Left lobe of liver (tissue), 2 donors: ENCODE data around the gene CAPN7. TPM values are rescaled to one million over a fixed set of nuclear protein-coding genes. Genes with fewer than 3 reads are reported as not detected.

Source experiments
- ATAC-seq: fragments of 200-7000 bp; cut with Tn5 transposase; one replicate; pipeline ENCODE4 v1.9.1; 2020; ENCODE audit warnings: mild to moderate bottlenecking, moderate library complexity
- DNase-seq: peaks from one replicate; pipeline ENCODE4 v3.0.0-alpha.2; 2020; ENCODE audit warnings: low spot score
- total RNA-seq: library from RNA; stranded (reverse); gene quantifications from one replicate; pipeline ENCODE4 v1.2.1, GENCODE V29; 2021
- donor health status: DM: no; HTN: no; CAD: no; lungs with moderate emphysema.
- donor health status: DM: no; HTN: yes; CAD: no.

CAPN7 gene
- total RNA-seq, 1 donor from 2014 or later, result 26.8 TPM

DNA sequence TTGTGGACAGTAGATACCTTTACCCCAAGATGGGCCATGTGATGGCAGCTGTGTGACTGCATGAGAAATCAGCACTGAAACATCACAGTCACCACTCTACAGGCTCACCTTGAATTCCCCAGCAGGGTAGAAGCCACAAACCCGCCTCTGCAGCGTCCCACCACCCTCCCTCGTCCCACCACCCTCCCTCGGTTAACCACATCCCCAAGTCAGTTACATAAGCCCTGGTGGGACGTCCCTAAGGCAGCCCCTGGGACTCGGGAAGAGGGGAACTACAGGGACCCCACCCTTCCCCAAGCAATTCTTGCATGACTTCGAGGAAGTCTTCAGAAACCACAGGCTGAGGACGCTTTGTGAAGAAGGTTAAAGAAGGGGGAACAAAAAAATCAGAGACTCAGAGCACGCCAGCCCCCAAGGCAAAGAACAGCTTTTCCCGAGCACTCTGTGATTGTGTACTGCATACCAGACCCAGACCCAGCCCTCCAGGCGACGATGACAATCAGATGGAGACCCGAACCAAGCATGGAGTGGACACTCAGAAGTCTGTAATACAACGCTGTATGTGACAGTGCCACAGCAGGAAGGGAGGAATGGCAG is 65.8 kb downstream of the CAPN7 start:
- peak; percentile 55 for DNase-seq
- peak; percentile 25 for ATAC-seq

- DNase-seq, result peak; percentile 43
Measured at GRCh38 chr3:15272426-15273196, 66.6 kb downstream of the CAPN7 start.

GRCh38 chr3:15273227-15273626 is 67.2 kb downstream of the CAPN7 start:
- no peak for DNase-seq
- no peak for ATAC-seq

More at GRCh38 chr3:15272426-15273196, 66.6 kb downstream of the CAPN7 start:
- ATAC-seq, result no peak

DNA sequence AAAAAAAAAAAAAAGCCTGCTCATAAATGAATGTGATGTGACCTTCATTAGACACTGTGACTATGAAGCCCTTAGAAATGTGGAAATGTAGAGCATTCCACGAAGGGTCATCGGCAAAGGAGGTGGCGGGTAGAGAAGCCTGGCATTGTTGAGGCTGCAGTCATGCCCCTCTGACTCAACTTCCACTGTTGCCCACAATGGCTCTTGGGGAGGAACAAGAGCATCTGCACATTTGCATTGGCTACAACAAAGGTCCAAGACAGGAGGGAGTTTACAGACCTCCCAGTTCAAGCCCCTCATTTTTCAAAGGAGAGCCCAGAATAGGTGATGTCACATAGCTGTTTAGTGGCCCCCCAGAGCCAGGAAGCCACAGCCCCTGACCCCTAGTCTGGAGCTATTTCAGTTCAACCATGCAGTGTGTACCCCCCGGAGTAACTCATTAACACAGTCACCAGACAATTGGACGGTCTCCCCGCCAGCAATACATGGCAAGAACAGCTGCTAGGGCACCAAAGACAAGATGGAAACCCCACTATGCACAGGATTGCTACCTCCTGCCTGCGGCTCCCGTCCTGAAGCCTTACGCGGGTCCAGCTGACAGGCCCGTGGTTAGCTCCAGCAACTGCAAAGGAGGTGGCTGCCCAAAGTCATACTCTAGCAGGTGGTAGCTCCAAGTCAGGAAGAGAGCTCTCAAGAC is 70.1 kb downstream of the CAPN7 start:
- no peak for ATAC-seq
- DNase-seq, result no peak

GRCh38 chr3:15277861-15278500 is 71.9 kb downstream of the CAPN7 start:
- no peak for DNase-seq
- no peak for ATAC-seq

- no peak for ATAC-seq
- DNase-seq, result no peak
Measured at GRCh38 chr3:15279205-15279604, 73.2 kb downstream of the CAPN7 start.

DNA sequence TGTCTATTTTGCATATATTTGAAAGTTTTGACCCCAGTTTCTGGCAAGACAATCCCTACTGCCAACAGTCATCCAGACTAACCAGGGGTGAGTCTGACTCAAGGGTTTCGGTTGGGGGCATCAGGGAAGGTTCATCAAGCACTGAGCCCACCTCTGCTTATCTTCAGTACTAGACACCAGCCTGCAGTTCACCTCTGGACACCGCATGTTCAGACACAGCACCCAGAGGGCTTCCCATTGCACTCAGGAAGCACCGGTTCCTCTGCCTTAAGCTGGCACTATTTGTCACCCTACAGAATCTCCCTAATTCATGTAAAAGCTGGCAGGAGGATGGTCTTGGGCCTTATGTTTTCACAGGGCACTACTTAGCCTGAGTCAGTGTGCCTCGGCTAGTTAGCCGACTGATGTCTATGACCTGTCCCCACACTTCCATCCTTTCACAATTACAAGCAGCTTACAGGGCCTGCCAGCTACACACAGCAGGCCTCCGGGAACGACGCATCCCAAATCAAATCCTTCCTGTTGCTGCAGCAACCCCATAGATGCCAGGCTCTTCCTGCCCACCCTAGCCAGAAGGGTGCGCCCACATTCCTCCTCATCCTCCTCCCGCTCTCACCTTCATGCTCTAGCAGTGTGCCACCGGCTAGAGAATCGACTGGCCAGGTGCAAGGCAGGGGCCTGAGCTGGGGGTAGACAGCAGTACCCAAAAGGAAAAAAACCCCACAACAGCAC is 73.8 kb downstream of the CAPN7 start:
- no peak for DNase-seq
- no peak for ATAC-seq

GRCh38 chr3:15280853-15281532 is 74.9 kb downstream of the CAPN7 start:
- ATAC-seq, result peak; percentile 56
- DNase-seq, result no peak

- DNase-seq (no peak), ATAC-seq (no peak)
Measured at GRCh38 chr3:15281817-15282216, 75.8 kb downstream of the CAPN7 start.

DNA sequence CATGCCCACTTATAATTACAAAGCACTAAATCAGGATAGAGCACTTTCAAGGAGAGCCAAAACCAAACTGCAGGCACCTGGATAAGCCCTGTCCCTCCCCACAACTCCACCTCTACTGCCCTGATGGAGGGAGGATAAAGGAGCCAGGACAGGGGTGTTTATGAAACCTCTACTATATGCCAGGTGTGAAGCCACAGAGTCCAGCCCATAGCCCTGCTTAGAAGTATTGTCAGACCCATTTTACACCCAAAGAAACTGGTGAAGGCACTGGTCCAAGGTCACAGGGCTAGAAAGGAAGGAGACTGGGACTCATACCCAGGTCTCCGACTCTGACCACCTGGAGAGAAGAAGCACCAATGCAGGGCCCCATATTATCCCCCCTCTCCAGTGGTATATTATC is 77.7 kb downstream of the CAPN7 start:
- ATAC-seq, result no peak
- no peak for DNase-seq

DNA sequence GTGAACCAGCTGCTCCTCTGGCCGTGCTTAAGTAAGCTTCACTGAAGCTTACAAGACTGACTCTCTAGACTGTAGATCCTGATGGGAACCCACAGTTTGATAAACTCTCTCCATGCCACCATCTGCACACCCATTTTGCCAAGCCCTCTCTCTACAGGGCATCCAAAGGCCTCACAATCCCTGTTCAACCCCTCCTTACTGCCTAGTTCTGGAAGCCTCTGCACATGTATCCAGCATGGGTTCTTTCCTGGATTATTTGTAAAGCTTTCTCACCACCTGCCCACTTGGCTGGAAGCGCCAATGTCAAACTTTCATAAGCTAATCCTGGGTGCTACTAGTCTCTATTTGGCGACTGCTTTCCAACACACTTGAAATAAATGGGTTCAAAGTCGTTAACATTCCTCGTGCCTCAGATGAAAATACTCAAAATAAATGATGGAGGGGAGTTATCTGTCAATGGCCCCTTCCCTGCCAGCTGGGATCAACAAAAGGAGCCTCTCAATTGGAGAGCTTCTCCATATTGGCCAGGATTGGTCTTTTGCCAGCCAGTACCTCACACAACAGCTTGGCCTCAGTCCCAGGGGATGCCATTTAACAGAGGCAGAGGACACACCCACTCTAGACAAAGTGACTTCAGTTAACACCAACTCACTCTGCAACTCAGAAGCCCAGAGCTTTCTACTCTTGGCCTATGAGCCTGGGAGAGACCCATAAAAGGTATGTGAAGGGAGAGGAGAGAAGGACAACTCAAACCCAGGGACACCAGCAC is 78.3 kb downstream of the CAPN7 start:
- DNase-seq (no peak), ATAC-seq (no peak)

DNA sequence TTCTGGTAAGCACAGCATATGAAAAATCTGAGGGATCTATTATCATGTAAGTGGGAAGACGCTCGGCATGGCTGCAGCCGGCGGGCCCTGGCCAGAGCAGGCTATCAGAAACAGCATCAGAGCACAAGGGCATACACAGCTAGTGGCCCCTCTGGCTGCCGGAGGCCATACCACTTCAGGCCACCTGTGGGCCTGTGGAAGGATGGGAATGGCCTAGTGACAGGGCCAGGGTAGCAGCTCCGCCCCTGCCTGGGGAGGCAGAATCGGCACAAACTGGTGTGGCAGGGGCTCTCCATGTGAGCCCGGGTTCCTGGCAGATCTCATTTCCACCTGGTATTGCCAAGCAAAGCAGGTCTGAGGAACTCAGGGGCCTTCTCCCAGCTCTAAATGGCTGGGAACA is 80.0 kb downstream of the CAPN7 start:
- DNase-seq (no peak), ATAC-seq (no peak)

GRCh38 chr3:15287565-15288330 is 81.7 kb downstream of the CAPN7 start:
- DNase-seq, result peak; percentile 64
- ATAC-seq, result peak; percentile 85

DNA sequence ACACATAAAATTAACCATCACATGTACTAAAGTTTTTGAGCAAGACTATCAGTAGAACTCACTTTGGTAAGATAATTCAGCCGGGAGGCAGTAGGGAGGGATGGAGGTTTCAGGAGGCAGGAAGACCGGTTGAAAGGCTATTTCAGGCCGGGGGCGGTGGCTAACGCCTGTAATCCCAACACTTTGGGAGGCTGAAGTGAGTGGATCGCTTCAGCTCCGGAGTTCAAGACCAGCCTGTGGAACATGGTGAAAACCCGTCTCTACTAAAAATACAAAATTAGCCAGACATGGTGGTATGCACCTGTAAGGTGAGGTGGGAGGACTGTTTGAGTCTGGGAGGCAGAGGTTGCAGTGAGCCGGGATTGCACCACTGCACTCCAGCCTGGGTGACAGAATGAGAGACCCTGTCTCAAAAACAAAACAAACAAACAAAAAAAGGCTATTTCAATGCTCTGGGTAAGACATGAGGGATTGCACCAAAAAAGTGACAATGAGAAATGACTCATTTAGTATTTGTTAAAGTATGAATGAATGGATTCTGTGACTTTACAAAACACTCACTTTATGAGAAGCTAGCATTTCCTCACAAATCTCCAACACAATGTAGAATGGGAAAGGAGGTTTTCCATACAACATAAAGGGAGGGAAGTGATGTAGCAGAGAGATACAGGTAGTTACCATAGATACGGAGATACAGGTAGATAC is 82.4 kb downstream of the CAPN7 start:
- DNase-seq (no peak), ATAC-seq (no peak)

GRCh38 chr3:15289661-15290060 is 83.6 kb downstream of the CAPN7 start:
- ATAC-seq (no peak), DNase-seq (no peak)

DNA sequence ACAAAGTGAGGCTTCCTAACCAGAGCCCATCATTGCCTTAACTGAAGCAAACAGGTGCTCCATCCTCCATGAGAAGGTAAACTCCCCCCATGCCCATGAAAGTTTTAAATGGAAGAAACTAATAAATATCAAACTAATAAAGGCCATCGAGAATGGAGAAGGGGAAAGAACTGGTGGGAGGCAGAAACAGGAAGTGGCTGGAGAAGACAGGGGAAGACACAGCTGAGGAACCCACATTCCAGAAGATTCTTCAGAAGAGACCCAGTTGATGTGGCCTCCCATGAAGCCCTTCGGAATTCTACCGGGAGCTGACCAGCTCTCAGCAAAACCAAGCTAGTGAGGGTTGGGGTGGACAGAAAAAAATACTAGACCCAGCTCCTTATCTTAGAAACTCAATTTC is 84.7 kb downstream of the CAPN7 start:
- no peak for ATAC-seq
- no peak for DNase-seq

GRCh38 chr3:15291589-15292541 is 85.8 kb downstream of the CAPN7 start:
- ATAC-seq, result no peak

More at GRCh38 chr3:15291589-15292541, 85.8 kb downstream of the CAPN7 start:
- no peak for DNase-seq
